ENCODE measurements around the gene TTBK2.

Gene TTBK2

DNA sequence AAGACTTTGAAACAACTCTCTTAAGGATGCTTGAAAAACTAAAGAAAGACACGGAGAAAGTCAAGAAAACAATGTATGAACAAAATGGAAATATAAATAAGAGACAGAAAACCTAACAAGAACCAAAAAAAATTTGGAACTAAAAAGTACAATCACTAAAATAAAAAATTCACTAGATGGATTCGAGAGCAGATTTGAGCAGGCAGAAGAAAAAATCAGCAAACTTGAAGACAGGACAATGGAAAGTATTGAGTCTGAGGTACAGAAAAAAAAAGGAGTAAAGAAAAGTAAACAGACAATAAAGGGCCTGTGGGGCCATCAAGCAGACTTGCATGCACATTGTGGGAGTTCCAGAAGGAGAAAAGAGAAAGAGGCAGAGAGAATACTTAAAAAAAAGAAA, 170.3 kb downstream of the TTBK2 start:
- no peak for DNase-seq

DNA sequence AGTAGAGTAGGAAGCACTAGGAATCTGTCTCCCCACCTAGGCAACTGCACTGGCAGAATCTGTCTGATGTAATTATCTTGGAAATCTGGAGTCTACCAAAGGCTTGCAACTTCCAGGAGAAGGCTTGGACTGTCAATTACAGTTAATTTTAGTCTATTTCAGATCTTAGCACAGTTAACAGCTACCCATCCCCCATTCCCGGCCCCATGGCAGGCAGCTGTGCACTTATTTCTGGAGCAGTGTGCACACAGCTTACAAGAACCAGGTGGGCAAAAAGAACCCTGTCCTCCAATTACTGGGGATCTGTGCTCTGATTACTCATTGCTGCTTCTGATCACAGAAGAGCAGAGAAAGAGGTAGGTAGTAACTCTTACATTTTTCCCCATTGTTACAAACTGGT, 171.3 kb downstream of the TTBK2 start:
- no peak for DNase-seq

- no peak for DNase-seq
Measured at GRCh38 chr15:42744195-42744594, 176.4 kb downstream of the TTBK2 start.

DNA sequence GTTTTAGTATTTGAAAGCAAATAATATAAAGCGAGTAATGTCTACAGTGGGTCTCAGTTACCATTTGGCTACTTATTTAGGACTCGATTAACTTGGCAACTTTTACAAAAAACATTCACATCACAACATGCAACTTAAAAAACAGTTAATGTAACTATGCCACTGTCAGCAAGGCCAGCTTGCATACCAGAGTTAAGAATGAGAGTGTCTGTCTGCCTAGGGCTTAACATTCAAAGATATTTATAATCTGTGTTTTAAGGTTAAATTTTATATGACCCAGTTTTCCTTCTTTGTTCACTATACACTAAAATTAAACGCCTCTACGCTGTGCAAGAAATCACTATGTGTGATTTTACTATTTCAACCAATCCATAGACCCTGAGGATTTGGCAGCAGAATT, 178.4 kb downstream of the TTBK2 start:
- DNase-seq, result no peak

DNA sequence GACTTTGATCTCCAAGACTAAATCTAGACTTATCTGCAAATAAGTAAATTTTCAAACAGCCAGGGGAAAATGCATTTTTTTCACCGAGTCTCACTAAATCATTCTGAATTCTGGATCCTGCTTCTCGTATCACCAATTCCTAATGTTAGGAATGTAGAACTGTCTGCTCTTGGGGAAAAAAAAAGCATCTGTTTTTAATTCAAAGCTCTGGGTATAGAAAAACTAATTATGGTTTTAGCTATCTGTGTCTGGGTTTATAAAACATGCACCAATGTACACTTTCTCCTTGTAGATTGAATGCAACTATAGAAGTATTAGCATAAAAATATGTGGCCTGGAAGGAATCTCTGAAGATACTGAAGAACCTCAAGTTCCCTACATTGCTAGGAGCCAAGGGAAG, 178.9 kb downstream of the TTBK2 start:
- DNase-seq, result no peak

DNA sequence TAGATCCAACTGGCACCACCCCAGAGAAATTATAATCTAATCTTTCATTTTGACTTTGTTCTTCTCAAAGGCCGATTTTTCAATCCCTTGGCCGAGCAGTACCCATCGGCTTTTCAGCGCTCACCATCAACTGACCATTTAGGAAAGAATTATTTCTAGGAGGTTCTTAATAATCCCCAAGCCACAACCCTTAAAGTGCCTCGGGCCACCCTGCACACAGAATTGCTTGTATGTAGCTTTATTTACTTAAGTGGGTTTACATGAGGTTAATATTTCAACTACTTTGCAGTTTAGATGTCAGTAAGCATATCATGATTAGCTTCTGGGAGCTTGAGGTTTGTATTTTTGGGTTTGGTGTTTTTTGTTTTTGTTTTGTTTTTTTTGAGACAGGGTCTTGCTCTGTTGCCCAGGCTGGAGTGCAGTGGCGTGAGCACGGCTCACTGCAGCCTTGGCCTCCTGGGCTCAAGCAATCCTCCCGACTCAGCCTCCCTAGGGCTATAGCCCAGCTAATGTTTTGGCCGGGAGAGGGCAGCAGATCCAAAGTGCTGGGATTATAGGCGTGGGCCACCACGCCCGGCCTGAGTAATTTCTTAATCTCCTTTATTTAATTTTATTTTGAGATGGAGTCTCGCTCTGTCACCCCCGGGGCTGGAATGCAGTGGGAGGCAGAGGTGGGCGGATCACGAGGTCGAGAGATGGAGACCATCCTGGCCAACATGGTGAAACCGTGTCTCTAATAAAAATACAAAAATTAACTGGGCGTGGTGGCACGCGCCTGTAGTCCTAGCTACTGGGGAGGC, 182.8 kb downstream of the TTBK2 start:
- peak; percentile 51 for DNase-seq

DNA sequence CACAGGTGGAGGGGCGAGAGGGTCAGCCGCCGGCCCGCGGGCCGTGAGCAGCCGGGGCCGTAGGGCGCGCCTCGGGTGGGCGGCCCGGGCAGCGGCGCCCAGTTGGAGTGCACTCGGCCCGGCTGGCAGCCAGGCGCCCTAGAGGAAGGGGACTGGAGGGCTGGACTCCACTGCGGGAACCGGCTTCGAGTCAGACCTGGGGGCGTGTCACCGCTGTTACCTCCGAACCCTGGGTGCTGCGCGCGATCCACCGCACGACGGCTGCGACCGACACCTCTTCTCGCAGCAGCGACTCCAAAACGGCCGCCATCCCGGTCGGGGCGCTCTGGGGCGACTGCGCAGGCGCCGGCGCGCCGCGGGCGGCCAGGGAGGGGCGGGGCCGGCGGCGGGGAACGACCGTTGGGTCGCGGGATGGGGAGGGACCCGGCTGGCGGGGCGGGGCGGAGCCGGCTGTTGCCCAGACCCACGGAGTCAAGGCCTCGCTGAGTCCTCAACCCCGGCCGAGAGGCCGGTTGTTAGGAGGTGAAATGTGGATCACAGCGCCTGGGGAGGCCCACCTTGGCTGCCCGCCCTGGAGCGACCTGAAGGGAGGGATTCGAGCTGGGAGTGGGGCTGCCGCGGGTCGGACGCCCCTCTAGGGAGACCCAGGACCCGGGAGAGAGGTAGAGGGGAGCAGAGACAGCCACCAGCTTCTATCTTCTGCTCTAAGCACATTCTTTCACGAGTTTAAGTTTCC, 183.6 kb downstream of the TTBK2 start, which contains the start of gene CDAN1:
CDAN1 (minus strand) TSS at position 336 of the 736 bp plus-strand sequence; CDS start at position 310, 26 bp downstream.
- DNase-seq, result peak; percentile 88

DNA sequence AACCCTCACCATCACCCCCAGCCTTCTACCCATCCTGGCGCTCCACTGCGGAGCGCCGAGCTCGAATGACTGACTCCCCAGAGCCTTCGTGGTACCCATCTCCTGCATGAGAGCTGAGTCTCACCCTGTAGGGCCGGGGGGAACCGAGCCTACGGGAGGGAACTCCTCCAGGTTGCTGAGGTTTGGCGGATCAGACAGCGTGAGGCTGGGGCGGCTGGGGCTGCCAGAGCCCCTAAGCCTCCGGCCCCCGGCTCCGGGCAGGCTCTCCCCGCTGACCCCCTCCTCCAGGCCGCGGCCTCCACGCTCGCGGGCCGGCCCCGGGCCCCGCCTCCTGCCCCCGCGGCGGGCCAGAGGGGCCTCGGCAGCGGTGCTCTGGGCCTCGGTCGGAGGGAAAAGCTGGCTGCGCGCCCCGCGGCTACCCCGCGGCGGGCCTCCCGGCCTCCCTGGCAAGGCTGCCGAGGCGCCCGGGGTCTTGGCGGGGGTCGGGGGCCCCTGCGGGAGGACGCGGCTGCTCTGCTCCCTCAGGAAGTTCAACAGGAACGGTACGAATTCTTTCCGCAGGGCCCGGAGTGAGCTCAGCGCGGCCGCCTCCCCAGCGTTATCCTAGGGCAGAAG, 184.3 kb downstream of the TTBK2 start:
- DNase-seq, result no peak

DNA sequence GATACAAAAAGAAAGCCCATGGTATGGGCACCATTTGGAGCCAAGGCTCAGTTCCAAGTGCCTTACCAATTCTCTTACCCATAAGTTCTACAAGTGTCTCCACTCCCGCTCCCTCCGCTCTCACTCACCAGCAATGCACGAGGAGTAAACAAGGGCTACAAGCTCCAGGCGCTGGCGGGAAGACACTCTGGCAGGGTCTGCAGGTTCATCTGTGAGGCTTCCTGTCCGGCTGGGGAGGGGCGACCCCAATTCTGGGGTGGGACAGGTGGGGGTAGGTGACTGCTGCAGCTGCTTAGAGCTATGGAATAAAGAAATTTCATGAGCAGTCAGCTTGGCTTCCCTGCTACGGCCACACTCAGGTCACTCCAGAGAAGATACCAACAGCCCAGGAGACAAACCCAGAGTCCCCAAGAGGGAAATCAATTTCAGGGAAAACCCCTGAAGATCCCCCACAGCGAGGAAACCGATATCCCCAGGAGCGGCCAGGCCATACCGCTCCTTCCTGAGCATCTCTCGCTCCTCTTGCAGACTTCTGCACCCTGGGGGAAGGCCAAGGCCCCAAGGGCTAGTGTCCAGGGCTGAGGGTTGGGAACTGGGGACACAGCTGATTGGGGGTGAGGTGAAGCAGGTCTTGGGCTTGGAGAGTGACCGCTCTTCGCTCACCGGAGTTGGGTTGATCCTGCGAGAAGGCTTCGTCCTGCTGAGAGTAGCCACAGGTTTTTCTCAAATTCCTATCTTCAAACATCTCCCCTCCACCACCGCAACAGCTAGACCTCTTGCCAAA, 185.0 kb downstream of the TTBK2 start:
- no peak for DNase-seq

DNA sequence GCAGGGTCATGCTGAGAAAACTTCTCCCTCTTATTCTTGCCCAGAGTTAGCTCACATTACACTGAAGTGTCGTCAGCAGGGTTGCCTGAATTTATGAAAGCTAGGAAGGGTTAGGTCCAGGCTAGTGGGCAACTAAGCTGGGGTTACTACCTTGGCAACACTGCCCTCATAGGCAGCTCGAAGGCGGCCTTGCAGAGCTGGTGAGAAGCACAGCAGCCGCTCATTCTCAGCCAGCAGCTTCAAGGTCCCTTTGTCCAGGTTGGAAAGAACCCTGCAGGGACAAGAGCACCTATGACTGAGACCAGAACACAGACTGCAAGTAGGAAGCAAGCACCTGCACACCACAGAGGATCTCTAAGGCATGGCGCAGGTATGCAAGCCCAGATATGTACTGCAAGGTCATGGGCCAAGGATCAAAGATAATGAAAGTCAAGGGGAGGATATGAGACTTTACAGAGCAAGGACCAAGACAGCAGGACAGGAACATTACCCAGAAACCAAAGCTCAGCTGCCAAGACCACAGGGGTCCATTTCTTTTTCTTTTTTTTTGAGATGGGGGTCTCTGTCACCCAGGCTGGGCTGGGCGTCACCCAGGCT, 186.4 kb downstream of the TTBK2 start:
- no peak for DNase-seq

DNA sequence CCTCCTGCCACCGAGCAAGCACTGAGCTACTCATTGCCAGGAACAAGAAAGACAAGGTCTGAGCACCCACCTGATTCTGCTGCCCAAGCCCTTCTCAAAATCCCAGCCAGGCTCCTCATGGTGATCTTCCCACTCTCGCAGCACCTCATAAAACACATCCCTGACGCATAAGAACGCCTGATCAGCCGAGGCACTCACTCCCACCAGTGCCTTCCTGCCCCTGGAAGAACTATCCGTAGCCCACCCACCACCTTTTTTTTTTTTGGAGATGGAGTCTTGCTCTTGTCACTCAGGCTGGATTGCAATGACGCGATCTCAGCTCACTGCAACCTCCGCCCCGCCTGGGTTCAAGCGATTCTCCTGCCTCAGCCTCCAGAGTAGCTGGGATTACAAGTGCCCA, 187.6 kb downstream of the TTBK2 start:
- no peak for DNase-seq

DNA sequence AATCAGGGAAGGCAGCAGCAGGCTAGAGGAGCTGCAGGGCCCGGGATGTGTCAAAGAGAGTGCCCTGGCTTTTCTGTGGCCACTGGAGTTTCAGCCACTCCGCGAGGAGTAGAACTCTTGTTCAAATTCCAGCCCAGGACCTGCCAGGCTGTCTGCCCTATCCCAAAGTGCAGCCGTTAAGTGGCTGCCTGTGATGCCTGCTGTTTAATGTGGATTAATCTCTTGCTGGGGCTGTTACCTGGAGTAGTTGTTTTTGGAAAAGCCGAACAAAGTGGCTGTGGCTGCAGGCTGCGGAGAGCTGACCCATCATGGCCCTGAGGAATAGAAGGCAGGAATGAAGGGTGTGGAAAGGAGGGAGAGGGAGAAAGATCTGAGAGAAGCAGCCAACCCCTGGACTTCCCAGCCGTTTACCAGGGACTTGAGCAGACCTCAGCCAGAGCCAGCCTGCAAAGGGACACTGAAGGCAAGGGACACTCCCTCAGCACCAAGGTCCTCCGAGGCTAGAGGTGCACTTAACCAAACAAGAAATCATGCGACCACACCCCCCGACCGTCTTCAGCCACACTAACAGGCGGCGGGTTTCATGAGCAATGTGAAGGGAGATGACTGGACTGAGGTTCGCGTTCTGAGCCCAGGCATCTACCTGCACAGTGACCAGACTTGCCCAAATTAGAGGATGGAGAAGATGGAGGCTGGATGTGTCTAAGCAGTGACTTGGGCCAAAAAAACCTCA, 188.3 kb downstream of the TTBK2 start:
- DNase-seq, result no peak

DNA sequence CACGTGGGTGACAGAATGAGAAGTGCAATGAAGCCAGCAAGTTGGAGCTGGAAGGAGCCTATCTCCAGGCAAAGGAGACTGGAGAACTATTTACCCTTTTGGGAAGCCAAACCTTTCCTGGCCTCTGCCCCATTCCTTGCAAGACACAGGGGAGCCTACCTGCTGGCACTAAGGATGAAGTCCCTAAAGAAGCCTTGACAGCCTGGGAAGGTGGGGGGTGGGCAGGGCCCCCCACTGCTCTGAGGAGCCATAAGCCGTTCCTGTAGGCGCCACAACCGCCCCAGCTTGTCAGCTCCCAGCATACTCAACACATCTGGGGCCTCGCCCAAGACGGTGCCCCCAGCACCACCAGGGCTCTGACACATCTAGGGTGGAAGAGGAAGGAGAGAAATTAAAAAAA, 189.1 kb downstream of the TTBK2 start:
- no peak for DNase-seq

- DNase-seq, result no peak
Measured at GRCh38 chr15:42730536-42730935, 190.0 kb downstream of the TTBK2 start.

DNA sequence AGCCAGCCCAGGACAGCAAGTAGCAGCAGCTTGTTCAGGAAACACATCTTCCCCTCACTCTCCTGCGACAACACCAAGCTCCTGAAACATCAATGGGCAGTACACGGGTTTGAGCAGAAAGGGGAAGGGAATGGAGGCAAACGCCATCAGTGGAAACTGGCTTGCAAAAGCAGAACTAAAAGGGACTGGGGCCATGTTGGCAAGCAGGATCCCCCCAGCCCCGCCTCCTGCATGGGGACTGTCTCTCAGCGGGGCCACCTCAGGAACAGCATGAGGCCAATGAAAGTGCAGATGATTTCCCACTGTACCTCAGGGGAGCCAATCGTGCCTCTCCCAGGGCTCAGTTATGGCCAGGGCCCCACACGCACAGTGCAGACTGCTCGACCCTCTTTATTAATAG, 190.4 kb downstream of the TTBK2 start:
- no peak for DNase-seq

DNA sequence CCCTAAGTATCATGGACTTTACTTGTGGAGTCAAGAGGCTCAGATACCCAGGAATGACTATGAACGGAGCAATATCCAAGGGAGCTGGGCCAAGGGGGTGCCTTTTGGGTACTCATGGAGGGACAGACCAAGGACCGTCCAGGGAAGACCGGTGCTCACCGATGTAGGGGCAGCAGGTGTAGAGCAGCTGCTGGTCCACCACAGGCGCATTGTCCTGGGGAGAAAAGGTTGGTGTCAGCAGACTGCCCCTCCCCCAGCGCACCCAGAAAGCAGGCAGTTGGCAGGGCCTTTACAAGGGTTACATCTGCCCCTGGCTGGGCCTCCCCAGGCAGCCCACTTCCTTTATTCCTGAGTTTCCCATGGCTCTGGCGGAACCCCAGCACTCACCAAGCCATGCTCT, 191.2 kb downstream of the TTBK2 start:
- DNase-seq, result no peak

DNA sequence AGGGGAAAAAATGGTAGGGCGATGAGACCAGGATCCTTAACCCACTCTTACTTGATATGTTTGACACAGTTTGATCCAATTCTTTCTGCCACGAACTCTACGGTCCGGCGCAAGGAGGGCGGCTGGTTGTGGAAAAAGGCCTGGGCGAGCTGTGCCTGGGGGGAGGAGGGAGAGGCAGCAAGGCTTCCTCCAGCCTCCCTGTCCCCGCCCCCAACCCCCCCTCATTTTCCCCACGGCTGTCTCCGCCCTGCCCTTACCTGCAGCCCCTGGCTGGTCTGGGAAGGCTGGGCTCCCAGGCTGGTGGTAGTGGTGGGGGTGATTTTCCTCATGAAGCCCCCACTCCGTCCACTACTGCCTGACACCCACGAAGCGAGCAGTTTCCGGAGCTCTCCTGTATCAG, 191.6 kb downstream of the TTBK2 start:
- DNase-seq, result no peak

DNA sequence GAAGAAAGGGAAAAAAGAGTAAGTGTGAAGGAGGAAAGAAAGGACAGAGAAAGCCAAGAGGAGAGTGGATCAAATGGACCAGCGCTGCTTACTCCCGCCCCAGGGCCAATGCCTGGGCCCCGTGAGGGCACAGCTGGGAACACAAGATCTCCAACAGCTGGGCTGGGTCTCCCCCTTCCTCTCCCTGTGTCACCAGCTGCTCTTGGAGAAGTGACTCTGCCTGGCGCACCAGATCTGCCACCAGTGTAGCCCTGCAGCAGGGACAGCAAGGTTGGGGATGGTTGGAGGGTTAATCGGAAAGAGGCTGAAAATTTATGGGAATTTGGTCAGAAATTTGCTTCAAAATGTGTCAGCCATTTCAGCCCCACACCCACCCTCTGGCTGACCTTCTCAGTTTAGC, 192.0 kb downstream of the TTBK2 start:
- DNase-seq, result no peak

DNA sequence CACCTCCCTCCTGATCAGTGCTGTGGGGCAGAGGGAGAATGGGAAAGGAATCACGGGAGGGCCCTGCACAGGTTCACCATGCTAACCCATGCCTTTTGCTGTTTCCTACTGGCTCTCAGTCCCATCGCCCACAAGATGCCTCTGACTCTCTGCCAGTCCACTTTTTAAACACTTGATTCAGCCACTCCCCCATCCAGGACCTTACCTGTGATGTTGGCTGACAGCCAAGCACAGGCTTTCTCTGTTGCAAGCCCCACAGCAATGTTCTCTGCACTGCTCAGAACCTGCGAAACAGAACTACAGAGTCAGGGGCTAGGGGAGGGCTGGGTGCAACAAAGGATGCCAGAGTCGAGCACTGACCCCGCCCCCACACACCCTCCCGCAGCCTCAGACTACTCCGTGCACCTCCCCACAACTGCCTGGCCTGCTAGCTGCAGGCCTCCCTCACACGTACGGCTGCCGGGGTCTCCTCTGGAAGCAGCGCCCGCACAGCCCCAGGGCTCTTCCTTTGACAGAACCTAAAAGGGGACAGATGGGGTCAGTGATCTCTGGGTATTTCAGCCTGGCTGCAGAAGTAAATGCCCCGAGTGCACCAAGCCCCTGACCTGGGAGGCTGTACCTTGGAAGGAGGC, 192.7 kb downstream of the TTBK2 start:
- DNase-seq, result no peak

DNA sequence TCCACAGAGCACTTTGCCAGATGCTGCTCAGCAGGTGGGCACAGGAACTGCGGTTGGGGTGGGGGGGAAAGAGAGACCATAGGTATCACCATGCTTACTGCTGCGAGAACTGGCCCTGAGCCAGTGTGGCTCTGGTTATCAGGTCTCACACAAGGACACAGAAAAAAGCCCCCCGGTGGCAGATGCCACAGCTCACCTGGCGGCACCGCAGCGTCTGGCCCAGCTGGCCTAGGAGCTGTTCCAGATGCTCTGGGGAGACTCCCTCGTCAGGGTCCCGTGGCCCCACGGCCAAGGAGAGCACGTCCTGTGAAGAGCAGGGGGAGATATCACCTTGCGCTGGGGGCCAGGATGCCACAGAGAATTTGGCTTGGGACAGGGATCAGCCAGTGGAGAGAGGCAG, 194.5 kb downstream of the TTBK2 start:
- no peak for DNase-seq

DNA sequence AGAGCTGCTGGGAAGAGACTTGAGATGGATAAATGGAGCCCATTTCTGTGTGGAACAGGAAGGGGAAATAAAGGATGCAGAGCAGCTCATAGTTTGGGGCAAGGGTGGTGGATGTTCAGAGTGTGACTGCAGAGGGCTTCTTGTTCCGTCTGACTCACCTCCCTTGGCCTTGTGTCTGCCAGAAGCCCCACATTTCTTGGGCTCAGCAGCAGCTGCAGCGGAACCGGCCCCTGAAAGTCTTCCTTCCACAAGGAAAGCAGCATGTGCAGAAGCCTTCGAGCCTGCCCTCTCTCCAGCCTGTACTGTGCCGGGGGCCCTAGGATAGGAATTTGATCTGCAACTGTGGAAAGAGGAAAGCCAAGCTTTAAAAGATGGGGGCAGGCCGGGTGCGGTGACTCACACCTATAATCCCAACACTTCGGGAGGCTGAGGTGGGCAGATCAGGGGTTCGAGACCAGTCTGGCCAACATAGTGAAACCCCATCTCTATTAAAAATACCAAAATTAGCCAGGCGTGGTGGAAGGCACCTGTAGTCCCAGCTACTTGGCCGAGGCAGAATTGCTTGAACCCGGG, 195.2 kb downstream of the TTBK2 start:
- DNase-seq, result no peak

Measured in hematopoietic multipotent progenitor cell treated with erythropoietin and hydrocortisone succinate and interleukin-3 and kit ligand, for 8 days (in vitro differentiated cells).